HEK293 (cell line): ENCODE results near the gene SIGLEC6.
A peak's percentile ranks its signal among the peaks of the same experiment; 100 is the strongest.

Experiments
- GFI1B ChIP-seq: fragments of 450-650 bp; formaldehyde crosslinking; IDR thresholded peaks from 2 replicates; pipeline ENCODE4 v1.5.1; 2016; ENCODE audit warnings: missing biosample characterization, missing genetic modification characterization
- OSR2 ChIP-seq: fragments of 450-650 bp; formaldehyde crosslinking; IDR thresholded peaks from 2 replicates; pipeline ENCODE4 v1.5.1; 2016; ENCODE audit warnings: missing biosample characterization, missing genetic modification characterization
- SALL2 ChIP-seq: fragments of 450-650 bp; formaldehyde crosslinking; IDR thresholded peaks from 2 replicates; pipeline ENCODE4 v1.5.0; 2017; ENCODE audit warnings: missing biosample characterization, mild to moderate bottlenecking, missing genetic modification characterization, borderline replicate concordance
- SETDB1 ChIP-seq: IDR thresholded peaks from one replicate; pipeline ENCODE4 v1.6.1; 2017; ENCODE audit warnings: mild to moderate bottlenecking, low read length, moderate library complexity, mixed read lengths; ENCODE audit not compliant: insufficient read length
- ZBTB21 ChIP-seq: fragments of 450-650 bp; formaldehyde crosslinking; IDR thresholded peaks from 2 replicates; pipeline ENCODE4 v1.5.1; 2017; ENCODE audit warnings: missing biosample characterization, missing genetic modification characterization
- ZEB2 ChIP-seq: fragments of 450-650 bp; formaldehyde crosslinking; IDR thresholded peaks from 2 replicates; pipeline ENCODE4 v1.5.1; 2016; ENCODE audit warnings: missing biosample characterization, missing genetic modification characterization
- ZFP37 ChIP-seq: fragments of 450-650 bp; formaldehyde crosslinking; IDR thresholded peaks from 2 replicates; pipeline ENCODE4 v1.5.1; 2016; ENCODE audit warnings: missing biosample characterization, missing genetic modification characterization
- ZNF114 ChIP-seq: fragments of 450-650 bp; formaldehyde crosslinking; IDR thresholded peaks from 2 replicates; pipeline ENCODE4 v1.5.0; 2017; ENCODE audit warnings: missing biosample characterization, missing genetic modification characterization
- ZNF155 ChIP-seq: fragments of 450-650 bp; formaldehyde crosslinking; IDR thresholded peaks from 2 replicates; pipeline ENCODE4 v1.5.1; 2016; ENCODE audit warnings: missing biosample characterization, missing genetic modification characterization
- ZNF157 ChIP-seq: fragments of 450-650 bp; formaldehyde crosslinking; IDR thresholded peaks from 2 replicates; pipeline ENCODE4 v1.5.1; 2016; ENCODE audit warnings: missing biosample characterization, missing genetic modification characterization
- ZNF16 ChIP-seq: fragments of 450-650 bp; formaldehyde crosslinking; IDR thresholded peaks from 2 replicates; pipeline ENCODE4 v1.5.1; 2016; ENCODE audit warnings: low read depth, missing biosample characterization, missing genetic modification characterization
- ZNF214 ChIP-seq: fragments of 450-650 bp; formaldehyde crosslinking; IDR thresholded peaks from 2 replicates; pipeline ENCODE4 v1.5.1; 2017; ENCODE audit warnings: missing biosample characterization, mild to moderate bottlenecking, missing genetic modification characterization, borderline replicate concordance
- ZNF221 ChIP-seq: fragments of 450-650 bp; formaldehyde crosslinking; IDR thresholded peaks from 2 replicates; pipeline ENCODE4 v1.5.1; 2017; ENCODE audit warnings: missing biosample characterization, missing genetic modification characterization, borderline replicate concordance
- ZNF426 ChIP-seq: fragments of 450-650 bp; formaldehyde crosslinking; IDR thresholded peaks from 2 replicates; pipeline ENCODE4 v1.5.1; 2017; ENCODE audit warnings: missing biosample characterization, missing genetic modification characterization, mild to moderate bottlenecking, inconsistent platforms, moderate library complexity
- ZNF501 ChIP-seq: fragments of 450-650 bp; formaldehyde crosslinking; IDR thresholded peaks from 2 replicates; pipeline ENCODE4 v1.5.1; 2016; ENCODE audit warnings: missing biosample characterization, missing genetic modification characterization
- ZNF529 ChIP-seq: fragments of 450-650 bp; formaldehyde crosslinking; IDR thresholded peaks from 2 replicates; pipeline ENCODE4 v1.5.1; 2017; ENCODE audit warnings: missing genetic modification characterization, missing biosample characterization; ENCODE audit not compliant: insufficient replicate concordance
- ZNF530 ChIP-seq: fragments of 450-650 bp; formaldehyde crosslinking; IDR thresholded peaks from 2 replicates; pipeline ENCODE4 v1.5.1; 2016; ENCODE audit warnings: low read depth, missing biosample characterization, missing genetic modification characterization
- ZNF555 ChIP-seq: fragments of 450-650 bp; formaldehyde crosslinking; conservative IDR thresholded peaks from 2 replicates; pipeline ENCODE4 v1.5.1; 2017; ENCODE audit warnings: missing biosample characterization, mild to moderate bottlenecking, missing genetic modification characterization, inconsistent platforms
- ZNF571 ChIP-seq: fragments of 450-650 bp; formaldehyde crosslinking; IDR thresholded peaks from 2 replicates; pipeline ENCODE4 v1.5.0; 2017; ENCODE audit warnings: missing biosample characterization, missing genetic modification characterization
- ZNF658 ChIP-seq: fragments of 450-650 bp; formaldehyde crosslinking; IDR thresholded peaks from 2 replicates; pipeline ENCODE4; 2016; ENCODE audit warnings: missing biosample characterization, missing genetic modification characterization
- ZNF677 ChIP-seq: fragments of 450-650 bp; IDR thresholded peaks from 2 replicates; pipeline ENCODE4 v1.5.0; 2018; ENCODE audit warnings: missing biosample characterization, mild to moderate bottlenecking, missing genetic modification characterization, moderate library complexity
- ZNF747 ChIP-seq: fragments of 450-650 bp; formaldehyde crosslinking; IDR thresholded peaks from 2 replicates; pipeline ENCODE4 v1.5.1; 2016; ENCODE audit warnings: missing biosample characterization, missing genetic modification characterization
- ZNF768 ChIP-seq: fragments of 450-650 bp; formaldehyde crosslinking; IDR thresholded peaks from 2 replicates; pipeline ENCODE4 v1.5.1; 2018; ENCODE audit warnings: missing biosample characterization, mild to moderate bottlenecking, missing genetic modification characterization
- ZNF785 ChIP-seq: fragments of 450-650 bp; formaldehyde crosslinking; IDR thresholded peaks from 2 replicates; pipeline ENCODE4 v1.5.1; 2016; ENCODE audit warnings: missing biosample characterization, missing genetic modification characterization
- ZNF837 ChIP-seq: fragments of 450-650 bp; formaldehyde crosslinking; IDR thresholded peaks from 2 replicates; pipeline ENCODE4 v1.5.1; 2016; ENCODE audit warnings: missing biosample characterization, missing genetic modification characterization
- ZXDB ChIP-seq: fragments of 450-650 bp; formaldehyde crosslinking; IDR thresholded peaks from 2 replicates; pipeline ENCODE4 v1.5.1; 2016; ENCODE audit warnings: missing biosample characterization, missing genetic modification characterization
- TF ChIP-seq, protein P1 (sequence below): fragments of 450-650 bp; formaldehyde crosslinking; IDR thresholded peaks from 2 replicates; pipeline ENCODE4 v1.5.1; 2016; ENCODE audit warnings: missing biosample characterization, missing genetic modification characterization
- TF ChIP-seq, protein P2 (sequence below): fragments of 450-650 bp; formaldehyde crosslinking; IDR thresholded peaks from 2 replicates; pipeline ENCODE4 v1.5.1; 2016; ENCODE audit warnings: missing biosample characterization, missing genetic modification characterization
- TF ChIP-seq, protein P3 (sequence below): fragments of 450-650 bp; formaldehyde crosslinking; IDR thresholded peaks from 2 replicates; pipeline ENCODE4 v1.5.1; 2016; ENCODE audit warnings: missing biosample characterization, missing genetic modification characterization
- TF ChIP-seq, protein P4 (sequence below): fragments of 450-650 bp; formaldehyde crosslinking; IDR thresholded peaks from 2 replicates; pipeline ENCODE4 v1.5.1; 2016; ENCODE audit warnings: missing biosample characterization, missing genetic modification characterization, borderline replicate concordance
- TF ChIP-seq, protein P5 (sequence below): fragments of 450-650 bp; formaldehyde crosslinking; IDR thresholded peaks from 2 replicates; pipeline ENCODE4 v1.5.1; 2016; ENCODE audit warnings: missing biosample characterization, missing genetic modification characterization, low read depth

SIGLEC6 gene

DNA sequence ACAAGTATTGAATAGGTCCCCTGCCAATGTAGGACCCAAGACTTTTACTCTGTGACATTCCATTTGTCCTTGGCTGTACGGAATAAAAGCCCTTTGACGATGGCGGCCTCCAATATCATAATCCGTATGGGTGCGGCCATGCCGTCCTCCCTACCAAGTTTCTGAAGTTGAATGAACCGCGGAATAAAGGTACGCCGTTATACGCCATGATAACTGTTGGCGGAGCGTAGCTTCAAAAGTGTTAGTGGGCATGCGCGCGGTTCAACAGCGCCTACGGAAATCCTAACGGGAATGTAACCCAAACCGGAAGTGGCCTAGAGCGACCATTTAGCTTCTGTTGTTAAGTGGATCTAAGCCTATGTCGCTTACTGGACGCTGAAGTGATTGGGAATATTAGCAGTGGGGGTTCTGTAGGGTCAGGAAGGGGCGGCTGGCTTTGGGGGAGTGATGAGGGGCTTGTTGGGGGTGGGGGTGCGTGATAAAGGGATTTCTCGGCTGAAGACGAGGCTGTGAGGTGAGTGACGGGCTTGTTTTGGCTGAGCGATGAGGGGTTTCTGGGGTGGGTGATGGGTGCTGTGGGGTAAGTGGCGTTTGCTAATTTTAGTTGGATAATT is 39.6 kb upstream of the SIGLEC6 start, which contains the start of gene ZNF175 (continued):
- TF ChIP-seq, protein P1, sequence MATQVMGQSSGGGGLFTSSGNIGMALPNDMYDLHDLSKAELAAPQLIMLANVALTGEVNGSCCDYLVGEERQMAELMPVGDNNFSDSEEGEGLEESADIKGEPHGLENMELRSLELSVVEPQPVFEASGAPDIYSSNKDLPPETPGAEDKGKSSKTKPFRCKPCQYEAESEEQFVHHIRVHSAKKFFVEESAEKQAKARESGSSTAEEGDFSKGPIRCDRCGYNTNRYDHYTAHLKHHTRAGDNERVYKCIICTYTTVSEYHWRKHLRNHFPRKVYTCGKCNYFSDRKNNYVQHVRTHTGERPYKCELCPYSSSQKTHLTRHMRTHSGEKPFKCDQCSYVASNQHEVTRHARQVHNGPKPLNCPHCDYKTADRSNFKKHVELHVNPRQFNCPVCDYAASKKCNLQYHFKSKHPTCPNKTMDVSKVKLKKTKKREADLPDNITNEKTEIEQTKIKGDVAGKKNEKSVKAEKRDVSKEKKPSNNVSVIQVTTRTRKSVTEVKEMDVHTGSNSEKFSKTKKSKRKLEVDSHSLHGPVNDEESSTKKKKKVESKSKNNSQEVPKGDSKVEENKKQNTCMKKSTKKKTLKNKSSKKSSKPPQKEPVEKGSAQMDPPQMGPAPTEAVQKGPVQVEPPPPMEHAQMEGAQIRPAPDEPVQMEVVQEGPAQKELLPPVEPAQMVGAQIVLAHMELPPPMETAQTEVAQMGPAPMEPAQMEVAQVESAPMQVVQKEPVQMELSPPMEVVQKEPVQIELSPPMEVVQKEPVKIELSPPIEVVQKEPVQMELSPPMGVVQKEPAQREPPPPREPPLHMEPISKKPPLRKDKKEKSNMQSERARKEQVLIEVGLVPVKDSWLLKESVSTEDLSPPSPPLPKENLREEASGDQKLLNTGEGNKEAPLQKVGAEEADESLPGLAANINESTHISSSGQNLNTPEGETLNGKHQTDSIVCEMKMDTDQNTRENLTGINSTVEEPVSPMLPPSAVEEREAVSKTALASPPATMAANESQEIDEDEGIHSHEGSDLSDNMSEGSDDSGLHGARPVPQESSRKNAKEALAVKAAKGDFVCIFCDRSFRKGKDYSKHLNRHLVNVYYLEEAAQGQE, result no peak
- TF ChIP-seq, protein P2, sequence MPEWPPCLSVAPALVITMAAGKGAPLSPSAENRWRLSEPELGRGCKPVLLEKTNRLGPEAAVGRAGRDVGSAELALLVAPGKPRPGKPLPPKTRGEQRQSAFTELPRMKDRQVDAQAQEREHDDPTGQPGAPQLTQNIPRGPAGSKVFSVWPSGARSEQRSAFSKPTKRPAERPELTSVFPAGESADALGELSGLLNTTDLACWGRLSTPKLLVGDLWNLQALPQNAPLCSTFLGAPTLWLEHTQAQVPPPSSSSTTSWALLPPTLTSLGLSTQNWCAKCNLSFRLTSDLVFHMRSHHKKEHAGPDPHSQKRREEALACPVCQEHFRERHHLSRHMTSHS (tag by site-specific recombination), result no peak
- TF ChIP-seq SETDB1 (no peak), ZNF747 (tag by site-specific recombination) (no peak), ZXDB (peak; percentile 89), ZNF501 (tag by site-specific recombination) (no peak), ZNF837 (tag by site-specific recombination) (no peak), GFI1B (tag by site-specific recombination) (no peak), OSR2 (tag by site-specific recombination) (0 out of 2 replicates have a peak, but pooled peaks have one; percentile 15), SALL2 (no peak), ZEB2 (tag by site-specific recombination) (0 out of 2 replicates have a peak, but pooled peaks have one; percentile 67), ZNF530 (tag by site-specific recombination) (no peak), ZNF221 (no peak), ZNF114 (tag by site-specific recombination) (no peak), ZNF16 (tag by site-specific recombination) (no peak), ZNF529 (tag by site-specific recombination) (no peak), ZNF658 (tag by site-specific recombination) (no peak), ZNF214 (no peak), ZNF157 (tag by site-specific recombination) (no peak), ZNF677 (tag by site-specific recombination) (no peak), ZNF426 (no peak), ZFP37 (no peak), ZNF785 (no peak), ZNF155 (tag by site-specific recombination) (no peak), ZBTB21 (tag by site-specific recombination) (peak; percentile 32; the same call in 1 of the 2 replicates), ZNF768 (tag by site-specific recombination) (no peak), ZNF571 (tag by site-specific recombination) (no peak), ZNF555 (tag by site-specific recombination) (no peak)
- TF ChIP-seq, protein P3, sequence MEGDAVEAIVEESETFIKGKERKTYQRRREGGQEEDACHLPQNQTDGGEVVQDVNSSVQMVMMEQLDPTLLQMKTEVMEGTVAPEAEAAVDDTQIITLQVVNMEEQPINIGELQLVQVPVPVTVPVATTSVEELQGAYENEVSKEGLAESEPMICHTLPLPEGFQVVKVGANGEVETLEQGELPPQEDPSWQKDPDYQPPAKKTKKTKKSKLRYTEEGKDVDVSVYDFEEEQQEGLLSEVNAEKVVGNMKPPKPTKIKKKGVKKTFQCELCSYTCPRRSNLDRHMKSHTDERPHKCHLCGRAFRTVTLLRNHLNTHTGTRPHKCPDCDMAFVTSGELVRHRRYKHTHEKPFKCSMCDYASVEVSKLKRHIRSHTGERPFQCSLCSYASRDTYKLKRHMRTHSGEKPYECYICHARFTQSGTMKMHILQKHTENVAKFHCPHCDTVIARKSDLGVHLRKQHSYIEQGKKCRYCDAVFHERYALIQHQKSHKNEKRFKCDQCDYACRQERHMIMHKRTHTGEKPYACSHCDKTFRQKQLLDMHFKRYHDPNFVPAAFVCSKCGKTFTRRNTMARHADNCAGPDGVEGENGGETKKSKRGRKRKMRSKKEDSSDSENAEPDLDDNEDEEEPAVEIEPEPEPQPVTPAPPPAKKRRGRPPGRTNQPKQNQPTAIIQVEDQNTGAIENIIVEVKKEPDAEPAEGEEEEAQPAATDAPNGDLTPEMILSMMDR, result no peak
- TF ChIP-seq, protein P4, sequence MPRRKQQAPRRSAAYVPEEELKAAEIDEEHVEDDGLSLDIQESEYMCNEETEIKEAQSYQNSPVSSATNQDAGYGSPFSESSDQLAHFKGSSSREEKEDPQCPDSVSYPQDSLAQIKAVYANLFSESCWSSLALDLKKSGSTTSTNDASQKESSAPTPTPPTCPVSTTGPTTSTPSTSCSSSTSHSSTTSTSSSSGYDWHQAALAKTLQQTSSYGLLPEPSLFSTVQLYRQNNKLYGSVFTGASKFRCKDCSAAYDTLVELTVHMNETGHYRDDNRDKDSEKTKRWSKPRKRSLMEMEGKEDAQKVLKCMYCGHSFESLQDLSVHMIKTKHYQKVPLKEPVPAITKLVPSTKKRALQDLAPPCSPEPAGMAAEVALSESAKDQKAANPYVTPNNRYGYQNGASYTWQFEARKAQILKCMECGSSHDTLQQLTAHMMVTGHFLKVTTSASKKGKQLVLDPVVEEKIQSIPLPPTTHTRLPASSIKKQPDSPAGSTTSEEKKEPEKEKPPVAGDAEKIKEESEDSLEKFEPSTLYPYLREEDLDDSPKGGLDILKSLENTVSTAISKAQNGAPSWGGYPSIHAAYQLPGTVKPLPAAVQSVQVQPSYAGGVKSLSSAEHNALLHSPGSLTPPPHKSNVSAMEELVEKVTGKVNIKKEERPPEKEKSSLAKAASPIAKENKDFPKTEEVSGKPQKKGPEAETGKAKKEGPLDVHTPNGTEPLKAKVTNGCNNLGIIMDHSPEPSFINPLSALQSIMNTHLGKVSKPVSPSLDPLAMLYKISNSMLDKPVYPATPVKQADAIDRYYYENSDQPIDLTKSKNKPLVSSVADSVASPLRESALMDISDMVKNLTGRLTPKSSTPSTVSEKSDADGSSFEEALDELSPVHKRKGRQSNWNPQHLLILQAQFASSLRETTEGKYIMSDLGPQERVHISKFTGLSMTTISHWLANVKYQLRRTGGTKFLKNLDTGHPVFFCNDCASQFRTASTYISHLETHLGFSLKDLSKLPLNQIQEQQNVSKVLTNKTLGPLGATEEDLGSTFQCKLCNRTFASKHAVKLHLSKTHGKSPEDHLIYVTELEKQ (tag by site-specific recombination), result no peak
- TF ChIP-seq, protein P5, sequence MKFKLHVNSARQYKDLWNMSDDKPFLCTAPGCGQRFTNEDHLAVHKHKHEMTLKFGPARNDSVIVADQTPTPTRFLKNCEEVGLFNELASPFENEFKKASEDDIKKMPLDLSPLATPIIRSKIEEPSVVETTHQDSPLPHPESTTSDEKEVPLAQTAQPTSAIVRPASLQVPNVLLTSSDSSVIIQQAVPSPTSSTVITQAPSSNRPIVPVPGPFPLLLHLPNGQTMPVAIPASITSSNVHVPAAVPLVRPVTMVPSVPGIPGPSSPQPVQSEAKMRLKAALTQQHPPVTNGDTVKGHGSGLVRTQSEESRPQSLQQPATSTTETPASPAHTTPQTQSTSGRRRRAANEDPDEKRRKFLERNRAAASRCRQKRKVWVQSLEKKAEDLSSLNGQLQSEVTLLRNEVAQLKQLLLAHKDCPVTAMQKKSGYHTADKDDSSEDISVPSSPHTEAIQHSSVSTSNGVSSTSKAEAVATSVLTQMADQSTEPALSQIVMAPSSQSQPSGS (tag by site-specific recombination), result no peak
